ENCODE measurements around the gene AQP5. TPM values are rescaled to one million over a fixed set of nuclear protein-coding genes. Genes with fewer than 3 reads are reported as not detected.

The AQP5 gene
- polyA plus RNA-seq, 2 donors, result 3.1 to 48.8 TPM

GRCh38 chr12:49921936-49922335, 39.7 kb upstream of the AQP5 start:
- Histone ChIP-seq H3K4me1 (ENCODE audit: control insufficient read depth in 2 of 2, insufficient read depth in 2 of 2, low read length in 1 of 2) (peaks cover 5 to 19% of the 10 kb centered on the region in 2 donors), H3K9me3 (ENCODE audit: control insufficient read depth in 2 of 2, insufficient read depth in 1 of 2, low read depth in 1 of 2, low read length in 1 of 2) (no peaks in the 10 kb centered on the region), H3K36me3 (ENCODE audit: control insufficient read depth in 2 of 2, insufficient read depth in 2 of 2, low read length in 1 of 2) (no peaks in the 10 kb centered on the region), H3K4me3 (ENCODE audit: low read depth in 1 of 2, low read length in 2 of 2) (no peak overlapping the region), H3K27me3 (ENCODE audit: control insufficient read depth in 1 of 2, insufficient read depth in 2 of 2, low read length in 2 of 2) (no peaks in the 10 kb centered on the region), H3K27ac (ENCODE audit: low read depth in 2 of 2, low read length in 1 of 2) (peak overlapping the region in 1 of 2 donors; percentile 38)
- 64 to 65% methylated on average over 6 of the region's 6 CpGs for WGBS, 2 donors

GRCh38 chr12:49922349-49923034, 39.2 kb upstream of the AQP5 start:
- Histone ChIP-seq H3K4me3 (ENCODE audit: low read depth in 1 of 2, low read length in 2 of 2) (no peak overlapping the region), H3K36me3 (ENCODE audit: control insufficient read depth in 2 of 2, insufficient read depth in 2 of 2, low read length in 1 of 2) (no peaks in the 10 kb centered on the region), H3K4me1 (ENCODE audit: control insufficient read depth in 2 of 2, insufficient read depth in 2 of 2, low read length in 1 of 2) (peaks cover 5 to 15% of the 10 kb centered on the region in 2 donors), H3K27me3 (ENCODE audit: control insufficient read depth in 1 of 2, insufficient read depth in 2 of 2, low read length in 2 of 2) (no peaks in the 10 kb centered on the region), H3K9me3 (ENCODE audit: control insufficient read depth in 2 of 2, insufficient read depth in 1 of 2, low read depth in 1 of 2, low read length in 1 of 2) (no peaks in the 10 kb centered on the region), H3K27ac (ENCODE audit: low read depth in 2 of 2, low read length in 1 of 2) (peak overlapping the region in 1 of 2 donors; percentile 38)
- WGBS, 2 donors, result 62 to 77% methylated on average over 12 of the region's 12 CpGs

- H3K36me3 ChIP-seq (ENCODE audit: control insufficient read depth in 2 of 2, insufficient read depth in 2 of 2, low read length in 1 of 2), result no peaks in the 10 kb centered on the region
- H3K27me3 ChIP-seq (ENCODE audit: control insufficient read depth in 1 of 2, insufficient read depth in 2 of 2, low read length in 2 of 2), result no peaks in the 10 kb centered on the region
- no peak overlapping the region for H3K27ac ChIP-seq (ENCODE audit: low read depth in 2 of 2, low read length in 1 of 2)
- no peak overlapping the region for H3K4me3 ChIP-seq (ENCODE audit: low read depth in 1 of 2, low read length in 2 of 2)
- no peaks in the 10 kb centered on the region for H3K9me3 ChIP-seq (ENCODE audit: control insufficient read depth in 2 of 2, insufficient read depth in 1 of 2, low read depth in 1 of 2, low read length in 1 of 2)
- WGBS, 2 donors, result 81 to 87% methylated on average over 7 of the region's 7 CpGs
- H3K4me1 ChIP-seq (ENCODE audit: control insufficient read depth in 2 of 2, insufficient read depth in 2 of 2, low read length in 1 of 2), result peaks cover 5 to 9% of the 10 kb centered on the region in 2 donors
Observed at GRCh38 chr12:49923035-49923644, 38.5 kb upstream of the AQP5 start.

GRCh38 chr12:49923880-49924556, 37.7 kb upstream of the AQP5 start:
- no peaks in the 10 kb centered on the region for H3K36me3 ChIP-seq (ENCODE audit: control insufficient read depth in 2 of 2, insufficient read depth in 2 of 2, low read length in 1 of 2)
- peaks cover 5 to 9% of the 10 kb centered on the region in 2 donors for H3K4me1 ChIP-seq (ENCODE audit: control insufficient read depth in 2 of 2, insufficient read depth in 2 of 2, low read length in 1 of 2)
- WGBS, 2 donors, result 82 to 89% methylated on average over 15 of the region's 15 CpGs
- peaks cover 0 to 2% of the 10 kb centered on the region in 2 donors for H3K9me3 ChIP-seq (ENCODE audit: control insufficient read depth in 2 of 2, insufficient read depth in 1 of 2, low read depth in 1 of 2, low read length in 1 of 2)
- no peak overlapping the region for H3K27ac ChIP-seq (ENCODE audit: low read depth in 2 of 2, low read length in 1 of 2)
- H3K27me3 ChIP-seq (ENCODE audit: control insufficient read depth in 1 of 2, insufficient read depth in 2 of 2, low read length in 2 of 2), result no peaks in the 10 kb centered on the region
- H3K4me3 ChIP-seq (ENCODE audit: low read depth in 1 of 2, low read length in 2 of 2), result no peak overlapping the region

GRCh38 chr12:49924628-49925246, 36.9 kb upstream of the AQP5 start:
- Histone ChIP-seq H3K27ac (ENCODE audit: low read depth in 2 of 2, low read length in 1 of 2) (no peak overlapping the region), H3K9me3 (ENCODE audit: control insufficient read depth in 2 of 2, insufficient read depth in 1 of 2, low read depth in 1 of 2, low read length in 1 of 2) (peaks cover 0 to 2% of the 10 kb centered on the region in 2 donors), H3K4me3 (ENCODE audit: low read depth in 1 of 2, low read length in 2 of 2) (no peak overlapping the region), H3K4me1 (ENCODE audit: control insufficient read depth in 2 of 2, insufficient read depth in 2 of 2, low read length in 1 of 2) (peaks cover 5 to 14% of the 10 kb centered on the region in 2 donors), H3K27me3 (ENCODE audit: control insufficient read depth in 1 of 2, insufficient read depth in 2 of 2, low read length in 2 of 2) (no peaks in the 10 kb centered on the region), H3K36me3 (ENCODE audit: control insufficient read depth in 2 of 2, insufficient read depth in 2 of 2, low read length in 1 of 2) (no peaks in the 10 kb centered on the region)
- 79 to 80% methylated on average over 7 of the region's 7 CpGs for WGBS, 2 donors

- 90 to 93% methylated on average over 11 of the region's 11 CpGs for WGBS, 2 donors
- peaks cover 5 to 14% of the 10 kb centered on the region in 2 donors for H3K4me1 ChIP-seq (ENCODE audit: control insufficient read depth in 2 of 2, insufficient read depth in 2 of 2, low read length in 1 of 2)
Observed at GRCh38 chr12:49925433-49926204, 36.1 kb upstream of the AQP5 start.

GRCh38 chr12:49928471-49928870, 33.2 kb upstream of the AQP5 start:
- Histone ChIP-seq H3K4me1 (ENCODE audit: control insufficient read depth in 2 of 2, insufficient read depth in 2 of 2, low read length in 1 of 2) (peaks cover 3 to 9% of the 10 kb centered on the region in 2 donors), H3K27ac (ENCODE audit: low read depth in 2 of 2, low read length in 1 of 2) (no peak overlapping the region), H3K9me3 (ENCODE audit: control insufficient read depth in 2 of 2, insufficient read depth in 1 of 2, low read depth in 1 of 2, low read length in 1 of 2) (peaks cover 0 to 2% of the 10 kb centered on the region in 2 donors), H3K4me3 (ENCODE audit: low read depth in 1 of 2, low read length in 2 of 2) (no peak overlapping the region), H3K36me3 (ENCODE audit: control insufficient read depth in 2 of 2, insufficient read depth in 2 of 2, low read length in 1 of 2) (no peaks in the 10 kb centered on the region), H3K27me3 (ENCODE audit: control insufficient read depth in 1 of 2, insufficient read depth in 2 of 2, low read length in 2 of 2) (no peaks in the 10 kb centered on the region)
- WGBS, 2 donors, result 85 to 89% methylated on average over 6 of the region's 6 CpGs

More at GRCh38 chr12:49925433-49926204, 36.1 kb upstream of the AQP5 start:
- Histone ChIP-seq H3K4me3 (ENCODE audit: low read depth in 1 of 2, low read length in 2 of 2) (no peak overlapping the region), H3K27me3 (ENCODE audit: control insufficient read depth in 1 of 2, insufficient read depth in 2 of 2, low read length in 2 of 2) (no peaks in the 10 kb centered on the region), H3K9me3 (ENCODE audit: control insufficient read depth in 2 of 2, insufficient read depth in 1 of 2, low read depth in 1 of 2, low read length in 1 of 2) (peaks cover 0 to 2% of the 10 kb centered on the region in 2 donors), H3K36me3 (ENCODE audit: control insufficient read depth in 2 of 2, insufficient read depth in 2 of 2, low read length in 1 of 2) (no peaks in the 10 kb centered on the region), H3K27ac (ENCODE audit: low read depth in 2 of 2, low read length in 1 of 2) (no peak overlapping the region)

- 72 to 87% methylated on average over 7 of the region's 7 CpGs for WGBS, 2 donors
- Histone ChIP-seq H3K4me1 (ENCODE audit: control insufficient read depth in 2 of 2, insufficient read depth in 2 of 2, low read length in 1 of 2) (peaks cover 3 to 9% of the 10 kb centered on the region in 2 donors), H3K4me3 (ENCODE audit: low read depth in 1 of 2, low read length in 2 of 2) (no peak overlapping the region), H3K27ac (ENCODE audit: low read depth in 2 of 2, low read length in 1 of 2) (no peak overlapping the region), H3K36me3 (ENCODE audit: control insufficient read depth in 2 of 2, insufficient read depth in 2 of 2, low read length in 1 of 2) (no peaks in the 10 kb centered on the region), H3K27me3 (ENCODE audit: control insufficient read depth in 1 of 2, insufficient read depth in 2 of 2, low read length in 2 of 2) (no peaks in the 10 kb centered on the region), H3K9me3 (ENCODE audit: control insufficient read depth in 2 of 2, insufficient read depth in 1 of 2, low read depth in 1 of 2, low read length in 1 of 2) (peaks cover 0 to 2% of the 10 kb centered on the region in 2 donors)
Observed at GRCh38 chr12:49929581-49929980, 32.1 kb upstream of the AQP5 start.

Measured in esophagus (tissue), 2 donors.